GM21390 (cell line): Measurements from ENCODE around the gene ALG1.
A peak's percentile ranks its signal among the peaks of the same experiment; 100 is the strongest.

Experiments used
- ATAC-seq: cut with Tn5 transposase; IDR thresholded peaks from one replicate; pipeline ENCODE4 v1.9.1; 2021; ENCODE audit not compliant: unreplicated experiment

The ALG1 gene

GRCh38 chr16:5071681-5072333 lies at the start of gene ALG1:
TSS of gene ALG1 (plus strand) at chr16:5071843. CDS start at chr16:5071850, 7 bp downstream.
- peak; percentile 81 for ATAC-seq

- no peak for ATAC-seq
These were observed 49.1 kb upstream of the ALG1 start for GRCh38 chr16:5022521-5022920.

DNA sequence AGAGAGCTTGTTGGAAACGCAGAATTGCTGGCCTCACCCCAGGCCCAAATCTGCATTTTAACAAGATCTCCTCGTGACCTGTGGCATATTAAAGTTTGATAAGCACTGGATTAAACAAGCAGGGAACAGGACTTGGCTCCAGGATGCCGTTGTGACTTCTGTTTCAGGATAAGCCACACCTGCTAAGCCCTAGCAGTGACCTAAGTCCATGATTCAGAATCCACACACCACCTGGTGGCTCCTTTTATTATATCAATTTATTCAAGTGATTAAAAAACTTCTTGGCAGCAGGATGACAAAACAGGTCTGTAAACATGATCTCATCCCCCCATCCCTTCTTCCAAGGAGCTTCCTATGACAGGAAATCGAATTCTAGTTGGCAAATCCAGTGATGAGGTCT lies 47.0 kb upstream of the ALG1 start:
- no peak for ATAC-seq

GRCh38 chr16:5025171-5025632 lies 46.4 kb upstream of the ALG1 start:
- no peak for ATAC-seq

DNA sequence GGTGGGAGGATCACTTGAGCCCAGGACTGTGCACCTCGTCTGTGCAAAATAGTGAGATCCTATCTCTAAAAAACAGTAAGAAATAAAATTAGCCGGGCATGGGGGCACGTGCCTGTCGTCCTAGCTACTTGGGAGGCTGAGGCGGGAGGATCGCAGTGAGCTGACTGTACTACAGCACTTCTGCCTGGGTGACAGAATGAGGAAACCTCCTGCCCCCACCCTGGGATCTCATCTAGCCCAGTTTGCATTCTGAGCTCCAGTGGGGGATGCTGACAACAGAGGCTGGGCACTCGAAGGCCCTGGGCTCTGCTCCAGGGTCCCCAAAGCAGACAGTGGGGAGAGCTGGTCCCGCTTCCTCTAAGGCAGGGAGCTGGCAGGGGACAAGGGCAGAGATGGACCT lies 45.0 kb upstream of the ALG1 start:
- ATAC-seq = no peak

DNA sequence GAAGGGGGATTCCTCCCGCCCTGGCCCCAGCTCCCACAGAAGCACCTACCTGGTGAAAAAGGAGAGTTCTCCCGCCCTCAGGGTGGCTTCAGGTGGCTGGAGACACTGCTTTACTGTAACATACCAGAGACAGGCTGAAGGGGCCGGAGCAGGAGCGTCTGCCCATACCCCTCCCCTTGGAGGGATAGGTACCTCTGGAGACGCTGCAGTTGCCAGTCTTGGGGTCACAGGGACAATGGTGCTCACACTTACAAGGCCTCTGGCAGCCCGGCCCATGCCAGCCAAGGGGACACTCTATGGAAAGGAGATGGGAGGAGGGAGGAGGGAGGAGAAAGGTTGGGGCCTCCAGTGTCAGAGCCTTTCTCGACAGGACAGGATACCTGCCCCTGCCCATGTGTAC lies 44.6 kb upstream of the ALG1 start:
- no peak for ATAC-seq

DNA sequence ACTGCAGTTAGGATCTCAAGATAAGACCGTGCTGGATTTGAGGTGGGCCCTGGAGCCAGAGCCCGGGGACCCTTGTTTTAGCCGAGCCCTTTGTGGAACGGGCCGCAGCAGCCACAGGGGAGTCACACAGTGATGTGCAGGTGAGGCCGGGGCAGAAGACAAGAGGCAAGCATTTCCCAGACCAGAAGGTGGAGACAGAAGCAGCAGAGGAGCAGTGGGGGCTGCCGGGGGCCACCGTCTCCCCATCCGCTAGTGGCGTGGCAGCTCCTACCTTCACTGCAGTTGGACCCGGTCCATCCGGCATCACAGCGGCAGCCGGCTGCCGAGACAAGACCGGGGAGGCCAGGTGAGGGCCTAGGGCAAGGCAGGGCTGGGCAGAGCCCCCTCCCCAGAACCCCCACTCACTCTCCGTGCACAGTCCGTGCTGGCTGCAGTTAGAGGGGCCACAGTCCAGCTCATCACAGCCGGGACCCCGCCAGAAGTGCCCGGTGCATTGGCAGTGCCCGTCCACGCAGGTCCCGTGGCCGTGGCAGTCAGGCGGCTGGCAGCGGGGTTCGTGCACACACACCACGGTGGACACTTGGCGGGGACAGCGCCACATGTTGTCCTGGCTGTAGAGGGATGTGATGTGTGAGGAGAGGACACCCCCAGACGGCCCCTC lies 43.9 kb upstream of the ALG1 start:
- no peak for ATAC-seq

DNA sequence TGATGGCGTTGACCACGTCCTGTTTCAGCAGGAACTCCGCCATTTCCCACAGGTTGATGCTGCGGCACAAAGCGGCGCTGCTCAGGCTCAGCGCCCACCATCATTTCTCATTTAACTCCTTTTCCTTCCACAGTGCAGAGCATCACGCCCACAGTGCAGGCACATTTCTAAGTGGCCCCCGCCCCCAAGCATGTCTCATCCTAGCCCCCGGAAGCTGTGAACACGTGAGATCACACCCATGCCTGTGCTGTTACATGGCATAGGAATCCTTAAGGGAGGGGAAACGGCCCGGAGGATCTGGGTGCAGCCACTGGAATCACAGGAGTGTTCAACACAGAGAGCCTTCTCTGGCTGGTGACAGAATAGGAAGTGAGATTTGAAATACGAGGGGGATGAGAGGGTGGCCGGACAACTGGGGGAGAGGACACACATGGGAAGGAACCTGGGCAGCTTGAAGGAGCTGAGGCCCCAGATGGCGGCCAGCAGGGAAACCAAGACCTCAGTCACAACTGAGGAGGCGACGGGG lies 42.6 kb upstream of the ALG1 start:
- ATAC-seq = no peak

GRCh38 chr16:5030251-5030870 lies 41.3 kb upstream of the ALG1 start:
- no peak for ATAC-seq

- ATAC-seq = no peak
These were observed 40.0 kb upstream of the ALG1 start for GRCh38 chr16:5031601-5032000.

DNA sequence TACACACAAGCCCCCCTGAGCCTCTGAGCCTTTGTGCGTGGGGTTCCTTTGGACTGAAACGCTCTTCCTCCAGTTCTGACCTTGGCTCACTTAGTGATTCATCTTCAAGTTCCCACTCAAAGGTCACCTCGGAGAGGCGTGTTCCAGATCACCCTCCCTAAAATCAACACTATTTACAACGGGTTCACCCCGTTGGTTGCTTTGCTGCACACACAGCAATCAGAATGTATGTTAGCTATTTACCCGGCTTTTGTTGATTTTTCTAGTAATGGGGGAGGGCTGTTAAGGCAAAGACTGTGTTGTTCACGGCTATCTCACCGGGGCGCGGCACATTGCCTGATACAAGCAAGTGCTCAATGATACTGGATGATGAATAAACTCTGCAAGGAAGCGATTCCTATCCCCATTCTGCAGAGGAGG lies 38.9 kb upstream of the ALG1 start:
- ATAC-seq = no peak

GRCh38 chr16:5033256-5034166 lies 38.1 kb upstream of the ALG1 start, which contains the start of gene NAGPA:
TSS of gene NAGPA (minus strand) at chr16:5033935. CDS start at chr16:5033914, 21 bp downstream.
- ATAC-seq = peak; percentile 83

GRCh38 chr16:5034167-5034523 lies 37.5 kb upstream of the ALG1 start:
- no peak for ATAC-seq

DNA sequence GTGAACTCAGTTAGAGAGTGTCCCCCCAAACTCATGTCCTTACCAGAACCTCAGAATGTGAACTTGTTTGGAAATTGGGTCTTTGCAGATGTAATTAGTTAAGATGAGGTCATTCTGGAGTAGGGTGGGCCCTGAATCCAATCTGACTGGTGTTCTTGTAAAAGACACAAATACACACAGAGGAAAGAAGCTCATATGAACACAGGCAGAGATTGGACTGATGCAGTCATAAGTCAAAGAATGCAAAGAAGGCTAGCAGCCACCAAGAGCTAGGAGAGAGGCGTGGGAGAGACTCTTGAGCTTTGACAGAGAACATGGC lies 35.8 kb upstream of the ALG1 start:
- ATAC-seq = no peak

- no peak for ATAC-seq
These were observed 35.2 kb upstream of the ALG1 start for GRCh38 chr16:5036228-5037156.

DNA sequence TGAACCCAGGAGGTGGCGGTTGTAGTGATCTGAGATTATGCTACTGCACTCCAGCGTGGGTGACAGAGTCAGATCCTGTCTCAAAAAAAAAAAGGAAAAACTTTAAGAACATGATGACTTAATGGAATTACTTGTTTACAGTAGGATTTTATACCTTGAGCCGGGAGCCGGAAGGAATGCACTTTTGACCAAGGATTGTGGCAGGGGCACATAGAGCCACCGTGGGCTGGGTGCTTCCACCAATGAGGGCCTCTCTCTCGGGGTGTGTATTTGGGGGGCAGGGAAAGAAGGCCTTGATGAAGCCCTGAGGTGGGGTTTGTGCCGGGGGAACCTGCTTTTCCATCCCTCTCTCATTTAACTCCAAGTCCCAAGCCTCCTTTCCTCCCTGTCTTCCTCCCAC lies 31.2 kb upstream of the ALG1 start:
- no peak for ATAC-seq

DNA sequence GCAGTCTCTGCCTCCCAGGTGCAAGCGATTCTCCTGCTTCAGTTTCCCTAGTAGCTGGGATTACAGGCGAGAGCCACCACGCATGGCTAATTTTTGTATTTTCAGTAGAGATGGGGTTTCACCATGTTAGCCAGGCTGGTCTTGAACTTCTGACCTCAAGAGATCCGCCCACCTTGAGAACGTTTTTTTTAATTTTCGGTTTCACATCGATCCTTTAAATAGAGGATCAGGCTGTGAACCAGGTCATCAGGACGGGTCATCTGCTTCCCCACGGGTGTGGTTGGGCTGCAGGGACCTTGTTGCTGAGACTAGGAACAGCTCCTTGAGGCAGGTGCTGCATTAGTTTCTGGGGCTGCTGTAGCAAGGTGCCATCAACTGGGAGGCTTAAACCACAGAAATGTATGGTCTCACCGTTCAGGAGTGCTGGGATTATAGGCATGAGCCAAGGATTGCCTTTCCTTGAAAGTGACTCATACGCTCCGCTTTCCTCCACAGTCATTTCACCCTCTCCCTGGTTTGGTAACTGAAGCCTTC lies 30.0 kb upstream of the ALG1 start:
- peak; percentile 72 for ATAC-seq

DNA sequence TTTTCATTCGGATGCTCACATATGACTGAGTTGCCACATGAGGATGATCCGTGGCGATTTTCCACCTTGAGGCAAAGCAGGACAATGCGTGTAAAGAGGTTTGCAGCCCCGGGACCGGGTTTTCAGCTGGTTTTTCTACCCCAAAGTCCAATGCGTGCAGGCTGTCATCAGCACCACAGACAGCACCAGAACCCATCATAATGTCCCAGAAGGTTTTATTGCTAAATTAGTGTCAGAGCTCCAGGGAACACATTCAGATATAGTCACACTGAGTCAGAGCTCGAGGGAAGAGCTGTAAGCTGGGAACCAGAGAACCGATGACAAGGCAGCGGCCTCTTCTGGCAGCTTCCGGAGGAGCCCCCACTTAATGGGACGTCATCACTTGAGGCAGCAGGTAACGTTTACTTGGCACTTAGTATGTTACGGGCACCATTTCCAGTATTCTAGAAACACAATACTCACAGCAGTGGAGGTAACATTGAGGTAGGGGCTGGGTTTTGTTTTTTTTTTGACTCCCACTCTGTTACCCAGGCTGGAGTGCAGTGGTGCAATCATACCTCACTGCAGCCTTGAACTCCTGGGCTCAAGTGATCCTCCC lies 29.0 kb upstream of the ALG1 start:
- no peak for ATAC-seq

- ATAC-seq = no peak
These were observed 27.6 kb upstream of the ALG1 start for GRCh38 chr16:5044011-5044540.
